Measurements from ENCODE around the gene TMEM132C. TPM values are rescaled to one million over a fixed set of nuclear protein-coding genes. Genes with fewer than 3 reads are reported as not detected.

The TMEM132C gene
- total and polyA plus RNA-seq, 3 donors from 2014 or later, result 2.9 to 5.5 (median 3.3) TPM

- H3K36me3 ChIP-seq (ENCODE audit: low read depth, missing control alignments), result no peaks in the 10 kb centered on the region
- no peak overlapping the region for H3K4me3 ChIP-seq
- 88% methylated on average over 12 of the region's 12 CpGs for WGBS, 2 donors
- TF ChIP-seq CTCF (IDR thresholded peaks at IDR 0.05), result no peak
- no peak for TF ChIP-seq POLR2A (IDR thresholded peaks at IDR 0.05)
- no peak for DNase-seq
- H3K4me1 ChIP-seq, result no peaks in the 10 kb centered on the region
- H3K9me3 ChIP-seq, result no peaks in the 10 kb centered on the region
- intact Hi-C loops (cut with DNase I; ENCODE audit: low total_unique reads), result no loop called here
- no peaks in the 10 kb centered on the region for H3K27me3 ChIP-seq
- H3K27ac ChIP-seq, result no peak overlapping the region
Measured at GRCh38 chr12:128698301-128698972, 431.5 kb downstream of the TMEM132C start.

- H3K36me3 ChIP-seq (ENCODE audit: low read depth, missing control alignments), result no peaks in the 10 kb centered on the region
- intact Hi-C loops (cut with DNase I; ENCODE audit: low total_unique reads), result no loop called here
- no peak overlapping the region for H3K4me3 ChIP-seq
- H3K27me3 ChIP-seq, result no peaks in the 10 kb centered on the region
- TF ChIP-seq CTCF (IDR thresholded peaks at IDR 0.05), result no peak
- TF ChIP-seq POLR2A (IDR thresholded peaks at IDR 0.05), result no peak
- 83 to 87% methylated on average over 4 of the region's 4 CpGs for whole genome bisulfite sequencing, 2 donors
- no peak for DNase-seq
- no peaks in the 10 kb centered on the region for H3K9me3 ChIP-seq
- H3K4me1 ChIP-seq, result no peaks in the 10 kb centered on the region
- H3K27ac ChIP-seq, result no peak overlapping the region
Measured at GRCh38 chr12:128699106-128699505, 432.1 kb downstream of the TMEM132C start.

- Histone ChIP-seq H3K4me1 (no peaks in the 10 kb centered on the region), H3K9me3 (no peaks in the 10 kb centered on the region), H3K4me3 (no peak overlapping the region), H3K36me3 (ENCODE audit: low read depth, missing control alignments) (no peaks in the 10 kb centered on the region), H3K27me3 (no peaks in the 10 kb centered on the region), H3K27ac (no peak overlapping the region)
- DNase-seq, result no peak
- 93 to 94% methylated on average over 5 of the region's 5 CpGs for WGBS, 2 donors
- intact Hi-C loops (cut with DNase I; ENCODE audit: low total_unique reads), result no loop called here
- TF ChIP-seq CTCF (IDR thresholded peaks at IDR 0.05) (no peak), POLR2A (IDR thresholded peaks at IDR 0.05) (no peak)
Measured at GRCh38 chr12:128702371-128702770, 435.4 kb downstream of the TMEM132C start.

DNA sequence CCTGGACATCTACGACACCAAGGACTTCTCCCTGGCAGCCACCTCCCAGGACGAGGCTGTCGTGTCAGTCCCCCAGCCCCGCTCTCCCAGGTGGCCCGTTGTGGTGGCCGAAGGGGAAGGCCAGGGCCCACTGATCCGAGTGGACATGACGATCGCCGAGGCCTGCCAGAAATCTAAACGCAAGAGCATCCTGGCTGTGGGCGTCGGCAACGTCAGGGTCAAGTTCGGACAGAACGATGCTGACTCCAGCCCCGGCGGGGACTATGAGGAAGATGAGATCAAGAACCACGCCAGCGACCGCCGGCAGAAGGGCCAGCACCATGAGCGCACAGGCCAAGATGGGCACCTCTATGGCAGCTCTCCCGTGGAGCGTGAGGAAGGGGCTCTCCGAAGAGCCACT lies 438.2 kb downstream of the TMEM132C start:
- H3K36me3 ChIP-seq (ENCODE audit: low read depth, missing control alignments), result no peaks in the 10 kb centered on the region
- H3K9me3 ChIP-seq, result no peaks in the 10 kb centered on the region
- no peak overlapping the region for H3K4me3 ChIP-seq
- TF ChIP-seq POLR2A (IDR thresholded peaks at IDR 0.05), result no peak
- no peak for TF ChIP-seq CTCF (IDR thresholded peaks at IDR 0.05)
- H3K27ac ChIP-seq, result no peak overlapping the region
- no peaks in the 10 kb centered on the region for H3K4me1 ChIP-seq
- no peaks in the 10 kb centered on the region for H3K27me3 ChIP-seq
- 93% methylated on average over 23 to 26 of the region's 26 CpGs for WGBS, 2 donors
- DNase-seq, result no peak
- intact Hi-C loops (cut with DNase I; ENCODE audit: low total_unique reads), result no loop called here

DNA sequence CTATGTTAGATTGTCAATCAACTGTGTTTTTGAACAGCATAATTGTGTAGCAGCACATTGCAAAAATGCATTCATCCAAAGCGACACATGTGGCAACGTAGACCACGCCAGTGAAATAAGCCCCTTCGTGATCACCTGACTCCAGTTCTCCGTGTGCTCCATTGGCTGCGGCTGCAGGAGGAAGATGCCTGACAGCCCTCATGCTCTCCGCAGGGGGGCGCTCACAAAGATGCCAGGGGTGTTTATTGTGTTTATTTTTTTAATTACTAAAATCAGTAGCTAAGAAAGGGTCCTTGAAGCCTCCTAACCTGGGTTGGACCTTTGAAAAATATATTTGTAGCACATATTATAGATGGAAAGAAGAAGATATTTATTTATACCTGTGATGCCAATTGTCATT lies 440.5 kb downstream of the TMEM132C start:
- intact Hi-C loops (cut with DNase I; ENCODE audit: low total_unique reads), result no loop called here
- Histone ChIP-seq H3K9me3 (no peaks in the 10 kb centered on the region), H3K36me3 (ENCODE audit: low read depth, missing control alignments) (no peaks in the 10 kb centered on the region), H3K27me3 (no peaks in the 10 kb centered on the region), H3K27ac (no peak overlapping the region), H3K4me3 (no peak overlapping the region), H3K4me1 (no peaks in the 10 kb centered on the region)
- WGBS, 2 donors, result 86 to 89% methylated on average over 8 of the region's 8 CpGs
- DNase-seq, result no peak
- TF ChIP-seq POLR2A (IDR thresholded peaks at IDR 0.05), result no peak
- no peak for TF ChIP-seq CTCF (IDR thresholded peaks at IDR 0.05)
